B cell (primary cell): ENCODE results near the gene KIF25. TPM values are rescaled to one million over a fixed set of nuclear protein-coding genes. Genes with fewer than 3 reads are reported as not detected.

ENCODE experiments used
- ATAC-seq: fragments of 200-7000 bp; cut with Tn5 transposase; one replicate; pipeline ENCODE4 v1.10.0; 2021; ENCODE audit warnings: low read depth, mild to moderate bottlenecking, moderate number of reproducible peaks, moderate library complexity
- CTCF ChIA-PET: fragments of 350-600 bp; sonication (Branson Sonifier 250); formaldehyde crosslinking; loops from one replicate; lab custom pipeline; 2021; ENCODE audit warnings: antibody characterized with exemption, inconsistent platforms; lab: Charles Lee
- POLR2A ChIA-PET: fragments of 350-600 bp; sonication (Branson Sonifier 250); formaldehyde crosslinking; loops from one replicate; lab custom pipeline; 2021; ENCODE audit warnings: antibody characterized with exemption; lab: Charles Lee
- DNase-seq: peaks from one replicate; pipeline ENCODE4 v3.0.0; 2013
- H2AFZ ChIP-seq: 2 replicates; pipeline ENCODE4 v1.6.1; 2012; ENCODE audit warnings: mild to moderate bottlenecking, low read depth, low read length; ENCODE audit not compliant: insufficient read depth, poor library complexity, severe bottlenecking
- H3K27ac ChIP-seq, 2 donors: 1 replicate in 1 of 2; 2 replicates in 1 of 2; pipeline ENCODE4 v1.5.1; 2012 to 2013; ENCODE audit warnings: low read length in 2 of 2, mild to moderate bottlenecking in 2 of 2, moderate library complexity in 1 of 2
- H3K27me3 ChIP-seq, 4 experiments: fragments of 200-600 bp in 1 of 4; sonication (generic) in 1 of 4; replicated peaks in 1 of 4; 1 replicate in 2 of 4; 2 replicates in 2 of 4; pipeline versions ENCODE4 v1.6.1 to v1.7.0; 2013 to 2016; ENCODE audit warnings: low read length in 3 of 4, mild to moderate bottlenecking in 2 of 4, mixed read lengths in 1 of 4, moderate library complexity in 1 of 4; ENCODE audit not compliant: insufficient read depth in 4 of 4, control insufficient read depth in 3 of 4; ENCODE audit errors: control extremely low read depth in 1 of 4
- H3K36me3 ChIP-seq, 2 experiments: replicated peaks in 1 of 2; 1 replicate in 1 of 2; 2 replicates in 1 of 2; pipeline versions ENCODE4 v1.6.1 to v1.7.1; 2013; ENCODE audit warnings: low read length in 1 of 2; ENCODE audit not compliant: insufficient read depth in 2 of 2, control insufficient read depth in 1 of 2; ENCODE audit errors: control extremely low read depth in 1 of 2, extremely low read depth in 1 of 2
- H3K4me1 ChIP-seq, 2 donors: fragments of 200-600 bp in 1 of 2; sonication (generic) in 1 of 2; 1 replicate in 1 of 2; 2 replicates in 1 of 2; pipeline versions ENCODE4 v1.5.1 to v1.6.1; 2013 to 2017; ENCODE audit warnings: low read length in 2 of 2; ENCODE audit not compliant: control insufficient read depth in 2 of 2, insufficient read depth in 2 of 2
- H3K4me2 ChIP-seq: replicated peaks from 2 replicates; pipeline ENCODE3; 2012; ENCODE audit warnings: mild to moderate bottlenecking, low read depth, low read length; ENCODE audit not compliant: poor library complexity, severe bottlenecking
- H3K4me3 ChIP-seq, 5 experiments: fragments of 200-600 bp in 1 of 5; sonication (generic) in 1 of 5; 1 replicate in 3 of 5; 2 replicates in 2 of 5; pipeline versions ENCODE4 v1.5.1 to v1.7.0; 2011 to 2016; ENCODE audit warnings: low read length in 4 of 5, mild to moderate bottlenecking in 4 of 5, low read depth in 2 of 5, control low read depth in 1 of 5, moderate library complexity in 1 of 5; ENCODE audit not compliant: insufficient read depth in 1 of 5; ENCODE audit errors: control extremely low read depth in 1 of 5, extremely low read depth in 1 of 5
- H3K79me2 ChIP-seq: fragments of 200-600 bp; sonication (generic); one replicate; pipeline ENCODE4 v1.6.0; 2016; ENCODE audit warnings: low read length; ENCODE audit not compliant: control insufficient read depth, insufficient read depth
- H3K9ac ChIP-seq: fragments of 200-600 bp; sonication (generic); 2 replicates; pipeline ENCODE4 v1.6.1; 2017; ENCODE audit warnings: mild to moderate bottlenecking, low read length, moderate library complexity
- H3K9me3 ChIP-seq, 3 donors: one replicate each; pipeline versions ENCODE4 v1.6.1 to v1.7.1; 2013; ENCODE audit warnings: low read length in 2 of 3; ENCODE audit not compliant: control insufficient read depth in 2 of 3, insufficient read depth in 1 of 3; ENCODE audit errors: control extremely low read depth in 1 of 3
- H4K20me1 ChIP-seq: 2 replicates; pipeline ENCODE4 v1.6.0; 2012; ENCODE audit warnings: mild to moderate bottlenecking, low read length; ENCODE audit not compliant: insufficient read depth, control insufficient read depth, poor library complexity, severe bottlenecking
- H3K27ac Mint-ChIP-seq: one replicate; pipeline ENCODE4 v1.8.0; 2021; ENCODE audit warnings: mixed read lengths
- H3K27me3 Mint-ChIP-seq: one replicate; pipeline ENCODE4 v1.8.0; 2021; ENCODE audit warnings: mixed read lengths
- H3K4me1 Mint-ChIP-seq: one replicate; pipeline ENCODE4 v1.8.0; 2021; ENCODE audit warnings: mixed read lengths
- H3K4me3 Mint-ChIP-seq: one replicate; pipeline ENCODE4 v1.8.0; 2021; ENCODE audit warnings: mixed read lengths
- H3K9me3 Mint-ChIP-seq: one replicate; pipeline ENCODE4 v1.8.0; 2022; ENCODE audit warnings: mixed read lengths; ENCODE audit not compliant: insufficient read depth
- EZH2 ChIP-seq: IDR thresholded peaks from 2 replicates; pipeline ENCODE4 v1.6.1; 2012; ENCODE audit warnings: borderline replicate concordance, low read depth, mild to moderate bottlenecking, moderate library complexity, low read length; ENCODE audit not compliant: insufficient read depth, poor library complexity, severe bottlenecking
- WGBS: methylation state at CpG from one replicate; pipeline ENCODE4 v1.1.5; 2013; ENCODE audit warnings: missing lambda C conversion rate; ENCODE audit not compliant: insufficient coverage; 5-methylcytosine and 5-hydroxymethylcytosine counted together
- intact Hi-C: fragments of 100-400 bp; cut with micrococcal nuclease; formaldehyde crosslinking; loops from one replicate; pipeline ENCODE4 v1.10.0; 2022
- polyA plus RNA-seq: library from polyadenylated mRNA; depleted of rRNA; stranded (reverse); fragments of >200 nt; gene quantifications from 2 replicates; pipeline ENCODE4 v1.2.3, GENCODE V29; 2012
- total RNA-seq, 2 donors: library from RNA; stranded (reverse); fragments of 120-200 nt in 1 of 2; gene quantifications; 1 replicate in 1 of 2; 2 replicates in 1 of 2; pipeline versions ENCODE4 v1.2.3 to v1.2.4, GENCODE V29; 2013 to 2022
- TF ChIP-seq, protein P1 (sequence below): fragments of 200-600 bp; IDR thresholded peaks from one replicate; pipeline ENCODE4 v1.8.0; 2022; ENCODE audit warnings: antibody characterized with exemption, mild to moderate bottlenecking

The KIF25 gene
- total and polyA plus RNA-seq, 2 donors (not counting 1 experiment from before 2014, with no cell fraction given) = not detected

DNA sequence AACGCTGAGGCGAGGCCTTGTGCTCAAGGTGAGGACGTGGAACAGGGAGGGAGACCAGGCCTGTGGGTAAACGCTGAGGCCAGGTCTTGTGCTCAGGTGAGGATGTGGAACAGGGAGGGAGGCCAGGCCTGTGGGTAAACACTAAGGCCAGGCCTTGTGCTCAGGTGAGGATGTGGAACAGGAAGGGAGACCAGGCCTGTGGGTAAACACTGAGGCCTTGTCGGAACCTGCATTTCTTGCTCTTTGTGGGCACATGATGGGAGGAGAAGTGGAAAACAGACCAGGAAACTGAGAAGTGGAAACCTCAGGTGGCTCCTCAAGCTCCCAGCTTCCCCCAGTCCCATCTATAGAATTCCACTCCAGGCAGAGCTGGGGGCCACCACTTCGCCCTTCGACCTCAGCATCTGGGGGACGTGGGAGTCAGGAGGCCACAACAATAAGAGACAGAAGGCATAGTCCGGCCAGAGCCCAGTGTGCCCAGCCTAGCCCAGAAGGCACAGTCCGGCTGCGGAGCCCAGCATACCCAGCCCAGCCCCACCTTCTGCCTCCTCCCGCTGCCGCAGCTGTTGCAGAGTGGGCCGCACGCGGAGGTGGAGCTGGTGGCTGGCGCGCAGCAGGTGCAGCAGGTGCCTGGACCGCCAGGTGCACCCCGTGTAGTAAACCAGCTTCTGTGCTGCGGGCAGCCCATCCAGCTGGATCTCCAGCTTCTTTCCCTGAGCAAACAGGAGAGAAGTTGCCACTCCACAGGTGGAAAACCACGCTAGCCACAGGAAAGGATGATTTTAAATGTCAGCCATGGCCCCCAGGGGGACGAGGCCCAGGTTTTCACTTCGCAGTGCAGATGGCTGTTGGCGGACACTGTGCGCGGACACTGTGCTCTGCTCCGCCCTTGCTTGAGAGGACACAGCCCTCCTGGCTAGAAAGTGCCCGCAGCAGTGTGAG, 64.1 kb downstream of the KIF25 start:
- H3K4me3 ChIP-seq = no peak overlapping the region
- no peaks in the 10 kb centered on the region for H3K27me3 ChIP-seq
- CTCF ChIA-PET = no interaction called here
- H3K79me2 ChIP-seq = no peaks in the 10 kb centered on the region
- no peaks in the 10 kb centered on the region for H3K9me3 Mint-ChIP-seq
- no peak overlapping the region for H3K4me2 ChIP-seq
- no peak for DNase-seq
- H3K9ac ChIP-seq = no peak overlapping the region
- H4K20me1 ChIP-seq = no peaks in the 10 kb centered on the region
- 88% methylated on average over 29 of the region's 29 CpGs for WGBS
- no peak for ATAC-seq
- no peaks in the 10 kb centered on the region for H3K4me1 Mint-ChIP-seq
- no peaks in the 10 kb centered on the region for H3K27me3 Mint-ChIP-seq
- POLR2A ChIA-PET = no interaction called here
- TF ChIP-seq, protein P1, sequence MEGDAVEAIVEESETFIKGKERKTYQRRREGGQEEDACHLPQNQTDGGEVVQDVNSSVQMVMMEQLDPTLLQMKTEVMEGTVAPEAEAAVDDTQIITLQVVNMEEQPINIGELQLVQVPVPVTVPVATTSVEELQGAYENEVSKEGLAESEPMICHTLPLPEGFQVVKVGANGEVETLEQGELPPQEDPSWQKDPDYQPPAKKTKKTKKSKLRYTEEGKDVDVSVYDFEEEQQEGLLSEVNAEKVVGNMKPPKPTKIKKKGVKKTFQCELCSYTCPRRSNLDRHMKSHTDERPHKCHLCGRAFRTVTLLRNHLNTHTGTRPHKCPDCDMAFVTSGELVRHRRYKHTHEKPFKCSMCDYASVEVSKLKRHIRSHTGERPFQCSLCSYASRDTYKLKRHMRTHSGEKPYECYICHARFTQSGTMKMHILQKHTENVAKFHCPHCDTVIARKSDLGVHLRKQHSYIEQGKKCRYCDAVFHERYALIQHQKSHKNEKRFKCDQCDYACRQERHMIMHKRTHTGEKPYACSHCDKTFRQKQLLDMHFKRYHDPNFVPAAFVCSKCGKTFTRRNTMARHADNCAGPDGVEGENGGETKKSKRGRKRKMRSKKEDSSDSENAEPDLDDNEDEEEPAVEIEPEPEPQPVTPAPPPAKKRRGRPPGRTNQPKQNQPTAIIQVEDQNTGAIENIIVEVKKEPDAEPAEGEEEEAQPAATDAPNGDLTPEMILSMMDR = no peak
- no peak for TF ChIP-seq EZH2
- no peaks in the 10 kb centered on the region for H3K36me3 ChIP-seq
- H3K27ac Mint-ChIP-seq = no peak overlapping the region
- H3K4me3 Mint-ChIP-seq = no peak overlapping the region
- peaks cover 0 to 5% (median 0%) of the 10 kb centered on the region in 3 donors for H3K9me3 ChIP-seq
- intact Hi-C loops = no loop called here
- H3K27ac ChIP-seq = no peak overlapping the region
- no peaks in the 10 kb centered on the region for H3K4me1 ChIP-seq
- no peak overlapping the region for H2AFZ ChIP-seq
